ENCODE measurements around the gene FIP1L1.

FIP1L1 gene

GRCh38 chr4:53477038-53477565, 99.7 kb downstream of the FIP1L1 start:
- DNase-seq, result no peak

GRCh38 chr4:53477636-53478035, 100.2 kb downstream of the FIP1L1 start:
- DNase-seq, result no peak

- DNase-seq, result no peak
Observed at GRCh38 chr4:53478671-53479456, 101.4 kb downstream of the FIP1L1 start.

- DNase-seq, result no peak
Observed at GRCh38 chr4:53479736-53480525, 102.5 kb downstream of the FIP1L1 start.

GRCh38 chr4:53480909-53481308, 103.5 kb downstream of the FIP1L1 start:
- no peak for DNase-seq

- no peak for DNase-seq
Observed at GRCh38 chr4:53481586-53481985, 104.1 kb downstream of the FIP1L1 start.

- no peak for DNase-seq
Observed at GRCh38 chr4:53483250-53483649, 105.8 kb downstream of the FIP1L1 start.

GRCh38 chr4:53484911-53485657, 107.6 kb downstream of the FIP1L1 start:
- DNase-seq, result no peak

- no peak for DNase-seq
Observed at GRCh38 chr4:53485658-53486040, 108.2 kb downstream of the FIP1L1 start.

GRCh38 chr4:53487766-53488165, 110.3 kb downstream of the FIP1L1 start:
- no peak for DNase-seq

- DNase-seq, result no peak
Observed at GRCh38 chr4:53489279-53489889, 111.9 kb downstream of the FIP1L1 start.

GRCh38 chr4:53490161-53490956, 112.9 kb downstream of the FIP1L1 start:
- no peak for DNase-seq

GRCh38 chr4:53490965-53491622, 113.7 kb downstream of the FIP1L1 start:
- DNase-seq, result no peak

GRCh38 chr4:53494851-53495250, 117.4 kb downstream of the FIP1L1 start:
- DNase-seq, result no peak

- DNase-seq, result no peak
Observed at GRCh38 chr4:53497487-53498244, 120.2 kb downstream of the FIP1L1 start.

GRCh38 chr4:53498706-53499105, 121.3 kb downstream of the FIP1L1 start:
- no peak for DNase-seq

GRCh38 chr4:53499791-53500190, 122.3 kb downstream of the FIP1L1 start:
- no peak for DNase-seq

- DNase-seq, result no peak
Observed at GRCh38 chr4:53500546-53500945, 123.1 kb downstream of the FIP1L1 start.

GRCh38 chr4:53501561-53501960, 124.1 kb downstream of the FIP1L1 start:
- DNase-seq, result no peak

- DNase-seq, result no peak
Observed at GRCh38 chr4:53502094-53502493, 124.7 kb downstream of the FIP1L1 start.

- no peak for DNase-seq
Observed at GRCh38 chr4:53505947-53506346, 128.5 kb downstream of the FIP1L1 start.
